PC-3 (cell line): ENCODE results near the gene TNFAIP6.

Source experiments
- EZH2 ChIP-seq: fragments of 300-600 bp; sonication (generic); IDR thresholded peaks from one replicate; pipeline ENCODE4 v1.6.1; 2017; ENCODE audit warnings: antibody characterized with exemption, mild to moderate bottlenecking, low read length; ENCODE audit not compliant: unreplicated experiment
- TF ChIP-seq, protein P1 (sequence below): fragments of 300-600 bp; sonication (generic); conservative IDR thresholded peaks from 2 replicates; pipeline ENCODE4 v1.5.1; 2017; ENCODE audit warnings: antibody characterized with exemption, low read depth, mild to moderate bottlenecking, low read length

DNA sequence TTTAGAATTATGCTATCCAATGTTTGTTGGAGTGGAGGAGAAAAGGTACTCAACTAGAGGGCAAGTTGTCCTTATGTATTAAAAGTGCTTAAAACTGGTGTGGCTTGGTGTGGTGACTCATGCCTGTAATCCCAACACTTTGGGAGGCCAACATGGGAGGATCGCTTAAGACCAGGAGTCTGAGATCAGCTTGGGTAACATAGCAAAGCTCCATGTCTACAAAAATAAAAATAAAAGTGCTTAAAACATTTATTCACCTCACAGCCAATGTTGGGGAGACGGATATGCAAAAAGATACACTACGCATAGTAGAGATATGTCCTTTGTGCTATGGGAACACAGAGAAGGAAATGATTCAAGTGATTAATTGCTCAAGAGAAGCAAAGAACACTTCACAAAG, 19.3 kb upstream of the TNFAIP6 start:
- no peak for TF ChIP-seq EZH2
- TF ChIP-seq, protein P1, sequence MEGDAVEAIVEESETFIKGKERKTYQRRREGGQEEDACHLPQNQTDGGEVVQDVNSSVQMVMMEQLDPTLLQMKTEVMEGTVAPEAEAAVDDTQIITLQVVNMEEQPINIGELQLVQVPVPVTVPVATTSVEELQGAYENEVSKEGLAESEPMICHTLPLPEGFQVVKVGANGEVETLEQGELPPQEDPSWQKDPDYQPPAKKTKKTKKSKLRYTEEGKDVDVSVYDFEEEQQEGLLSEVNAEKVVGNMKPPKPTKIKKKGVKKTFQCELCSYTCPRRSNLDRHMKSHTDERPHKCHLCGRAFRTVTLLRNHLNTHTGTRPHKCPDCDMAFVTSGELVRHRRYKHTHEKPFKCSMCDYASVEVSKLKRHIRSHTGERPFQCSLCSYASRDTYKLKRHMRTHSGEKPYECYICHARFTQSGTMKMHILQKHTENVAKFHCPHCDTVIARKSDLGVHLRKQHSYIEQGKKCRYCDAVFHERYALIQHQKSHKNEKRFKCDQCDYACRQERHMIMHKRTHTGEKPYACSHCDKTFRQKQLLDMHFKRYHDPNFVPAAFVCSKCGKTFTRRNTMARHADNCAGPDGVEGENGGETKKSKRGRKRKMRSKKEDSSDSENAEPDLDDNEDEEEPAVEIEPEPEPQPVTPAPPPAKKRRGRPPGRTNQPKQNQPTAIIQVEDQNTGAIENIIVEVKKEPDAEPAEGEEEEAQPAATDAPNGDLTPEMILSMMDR, result no peak
